HK-2 (cell line): ENCODE data around the gene VPS52.
A peak's percentile ranks its signal among the peaks of the same experiment; 100 is the strongest.

Experiments used
- DNase-seq: peaks from one replicate; pipeline ENCODE4 v3.0.0-alpha.2; 2018; ENCODE audit not compliant: unreplicated experiment

The VPS52 gene, protein sequence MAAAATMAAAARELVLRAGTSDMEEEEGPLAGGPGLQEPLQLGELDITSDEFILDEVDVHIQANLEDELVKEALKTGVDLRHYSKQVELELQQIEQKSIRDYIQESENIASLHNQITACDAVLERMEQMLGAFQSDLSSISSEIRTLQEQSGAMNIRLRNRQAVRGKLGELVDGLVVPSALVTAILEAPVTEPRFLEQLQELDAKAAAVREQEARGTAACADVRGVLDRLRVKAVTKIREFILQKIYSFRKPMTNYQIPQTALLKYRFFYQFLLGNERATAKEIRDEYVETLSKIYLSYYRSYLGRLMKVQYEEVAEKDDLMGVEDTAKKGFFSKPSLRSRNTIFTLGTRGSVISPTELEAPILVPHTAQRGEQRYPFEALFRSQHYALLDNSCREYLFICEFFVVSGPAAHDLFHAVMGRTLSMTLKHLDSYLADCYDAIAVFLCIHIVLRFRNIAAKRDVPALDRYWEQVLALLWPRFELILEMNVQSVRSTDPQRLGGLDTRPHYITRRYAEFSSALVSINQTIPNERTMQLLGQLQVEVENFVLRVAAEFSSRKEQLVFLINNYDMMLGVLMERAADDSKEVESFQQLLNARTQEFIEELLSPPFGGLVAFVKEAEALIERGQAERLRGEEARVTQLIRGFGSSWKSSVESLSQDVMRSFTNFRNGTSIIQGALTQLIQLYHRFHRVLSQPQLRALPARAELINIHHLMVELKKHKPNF

DNA sequence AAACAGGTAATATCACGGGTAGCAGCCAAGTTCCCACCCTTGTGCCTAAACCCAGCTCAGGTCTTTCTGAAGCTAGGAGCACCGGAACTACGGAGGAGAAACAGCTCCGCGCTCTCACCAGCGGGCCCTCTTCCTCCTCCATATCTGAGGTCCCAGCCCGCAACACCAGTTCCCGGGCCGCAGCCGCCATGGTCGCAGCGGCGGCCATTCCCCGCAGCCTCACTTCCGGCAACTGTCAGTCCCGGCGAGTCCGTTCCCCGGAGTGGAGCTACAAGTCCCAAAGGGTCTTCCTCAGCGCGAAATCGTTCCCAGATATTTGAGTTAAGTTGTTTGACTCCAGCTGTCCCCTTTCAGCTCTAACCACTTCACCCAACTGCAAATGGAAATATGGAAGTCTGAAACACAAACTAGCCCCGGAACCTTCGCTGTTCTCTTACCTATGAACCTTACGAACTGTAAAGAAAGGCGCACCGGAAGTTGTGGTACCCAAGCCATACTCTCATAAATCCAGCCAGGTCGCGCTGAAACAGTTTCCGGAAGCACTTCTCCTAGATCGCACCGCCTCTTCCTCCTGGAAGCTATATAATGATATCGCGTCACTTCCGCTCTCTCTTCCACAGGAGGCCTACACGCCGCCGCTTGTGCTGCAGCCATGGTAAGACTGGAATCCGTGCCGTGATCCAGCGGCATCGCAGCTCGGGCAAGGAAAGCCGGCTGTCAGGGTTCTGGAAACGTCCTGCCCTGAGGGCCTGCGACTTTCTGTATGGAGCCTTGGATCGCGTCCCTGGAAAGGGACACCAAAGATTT, at the start of gene VPS52, which contains the start of gene RPS18:
TSS of gene VPS52 (minus strand) at position 409 of the 807 bp plus-strand sequence. CDS start at position 208, 201 bp downstream.
TSS of gene RPS18 (plus strand) at position 608 of the 807 bp plus-strand sequence. CDS start at position 653, 45 bp downstream.
- DNase-seq, result peak; percentile 90

DNA sequence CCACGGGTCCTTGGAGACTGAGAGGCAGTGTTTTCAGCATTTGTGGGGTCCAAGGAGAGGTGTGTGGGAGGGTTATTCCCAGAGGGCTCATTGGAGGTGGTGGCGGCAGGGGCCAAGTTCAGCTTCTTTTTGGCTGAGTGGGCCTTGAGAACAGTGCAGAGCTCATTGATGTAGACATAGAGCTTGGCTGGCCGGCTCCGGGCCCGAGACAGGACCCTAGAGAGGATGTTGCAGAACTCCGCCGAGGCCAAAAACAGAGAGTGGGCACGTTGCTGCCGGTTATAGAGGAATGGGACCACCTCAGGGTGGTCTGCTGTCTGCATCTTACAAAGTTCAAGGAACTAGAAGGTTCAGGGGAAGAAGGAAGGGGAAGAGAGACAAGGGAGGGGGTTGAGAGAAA, 49.6 kb upstream of the VPS52 start:
- no peak for DNase-seq

DNA sequence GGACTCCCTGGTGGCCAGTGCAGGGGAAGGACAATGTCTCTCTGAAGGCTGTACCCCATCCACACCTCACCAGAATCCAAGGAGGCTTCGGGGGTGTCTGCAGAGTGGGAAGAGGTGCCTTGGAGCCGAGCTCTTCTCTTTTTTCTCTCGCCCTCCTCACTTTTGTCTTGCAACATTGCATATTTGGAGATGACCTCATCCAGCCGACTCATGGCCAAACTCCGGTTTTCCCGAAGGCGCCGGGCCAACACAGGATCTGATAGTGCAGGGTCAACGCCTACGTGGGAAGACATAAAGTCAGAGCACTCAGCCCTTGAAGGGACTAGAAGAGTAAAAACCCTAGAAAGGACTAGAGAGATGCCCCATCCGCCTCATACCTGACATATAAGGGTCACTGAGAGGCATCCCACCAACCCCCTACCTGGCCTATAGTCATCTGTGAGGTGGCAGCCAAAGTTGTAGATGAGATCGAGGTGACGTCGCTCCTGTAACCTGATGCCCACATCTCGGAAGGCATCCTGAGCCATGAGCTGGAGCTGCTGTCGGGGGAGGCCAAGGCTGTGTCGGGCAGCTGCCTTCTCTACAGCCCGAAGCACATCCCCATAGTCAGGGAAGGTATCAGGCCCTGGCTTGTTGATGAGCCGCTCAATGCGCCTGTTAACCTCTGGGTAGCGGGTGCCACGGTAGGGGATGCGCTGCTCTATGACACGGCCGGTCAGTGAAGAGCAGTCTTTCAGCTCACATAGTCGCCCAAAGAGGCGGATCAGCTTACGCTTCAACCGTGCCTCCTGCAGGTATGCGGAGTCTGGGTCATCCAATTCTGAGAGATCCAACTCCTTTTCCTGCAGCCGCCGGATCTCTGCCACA, 48.9 kb upstream of the VPS52 start:
- DNase-seq, result peak; percentile 48

DNA sequence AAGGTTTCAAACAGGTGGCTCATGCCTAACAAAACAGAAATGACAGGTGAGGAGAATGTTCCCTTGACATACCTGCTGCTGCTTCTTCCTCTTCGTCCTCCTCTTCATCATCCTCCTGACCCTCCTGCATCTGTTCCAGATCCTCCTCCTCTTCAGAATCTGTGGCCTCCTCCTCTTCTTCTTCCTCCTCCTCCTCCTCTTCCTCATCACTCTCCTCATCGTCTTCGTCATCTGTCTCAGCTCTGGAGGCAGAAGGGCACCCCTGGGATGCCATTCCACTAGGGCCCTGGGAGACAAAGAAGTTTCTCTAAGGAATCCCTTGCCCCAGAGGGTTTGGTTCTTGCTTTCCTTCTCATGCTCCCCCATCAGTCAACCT, 48.3 kb upstream of the VPS52 start:
- no peak for DNase-seq

DNA sequence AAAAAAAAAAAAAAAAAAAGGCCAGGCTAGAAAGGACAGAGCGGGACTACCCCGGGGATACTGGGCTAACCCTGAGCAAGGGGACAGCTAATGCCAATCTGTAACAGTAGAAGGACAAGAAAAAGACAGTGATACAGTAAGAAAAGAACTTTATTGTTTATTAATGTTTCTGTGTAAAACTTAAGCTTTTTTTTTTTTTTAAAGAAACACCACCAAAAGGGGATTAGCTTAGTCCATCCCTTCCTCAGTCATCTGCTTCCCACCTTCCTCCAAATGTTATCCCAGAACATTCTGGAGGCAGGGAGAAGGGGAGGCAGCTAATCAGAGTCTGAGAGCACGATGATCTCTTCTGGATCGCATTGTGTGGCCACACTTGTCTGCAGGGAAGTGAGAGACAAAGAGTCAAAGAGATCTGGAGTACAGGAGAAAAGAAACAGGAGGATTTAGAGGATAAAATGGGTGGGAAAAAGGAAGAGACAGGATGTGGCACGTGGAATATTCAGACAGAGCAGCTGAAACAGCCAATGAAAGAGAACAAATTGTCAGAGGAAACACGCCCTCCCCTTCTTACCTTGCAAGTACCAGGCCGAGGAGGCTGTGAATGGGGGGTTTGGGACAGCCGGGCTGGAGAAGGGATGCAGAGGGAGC, 46.9 kb upstream of the VPS52 start:
- no peak for DNase-seq

DNA sequence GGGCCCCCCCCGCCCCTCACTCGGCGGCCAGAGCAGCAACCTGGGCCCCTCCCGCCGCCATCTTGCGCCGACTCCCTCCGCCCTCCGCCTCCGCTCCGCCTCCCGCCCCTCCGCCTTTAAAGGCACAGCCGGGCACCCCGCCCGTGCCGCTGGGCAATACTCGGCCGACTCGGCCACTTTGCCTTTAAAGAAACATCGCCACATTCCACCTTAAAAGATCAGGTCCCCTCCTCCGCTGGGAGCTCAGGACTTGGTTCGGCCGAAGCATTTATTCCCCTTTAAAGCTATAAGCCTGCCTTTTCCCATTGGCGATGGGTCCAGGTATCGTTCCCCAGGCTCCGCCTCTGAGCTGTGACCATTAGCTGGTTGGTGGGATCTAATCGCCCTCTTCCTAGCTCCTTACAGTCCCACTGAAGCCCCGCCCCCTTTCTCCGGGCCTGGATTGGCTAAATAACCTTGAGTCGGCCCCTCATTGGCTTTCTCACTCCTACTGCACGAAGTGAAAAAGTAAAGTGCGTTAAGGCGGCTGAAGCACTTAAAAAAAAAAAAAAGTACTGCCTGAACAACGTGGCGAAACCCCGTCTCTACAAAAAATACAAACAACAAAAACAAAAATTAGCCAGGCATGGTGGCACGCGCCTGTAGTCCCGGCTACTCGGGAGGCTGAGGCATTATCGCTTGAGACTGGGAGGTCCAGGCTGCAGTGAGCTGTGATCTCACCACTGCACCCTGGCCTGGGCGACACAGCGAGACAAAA, 46.2 kb upstream of the VPS52 start, which contains the start of gene ZBTB22:
TSS of gene ZBTB22 (minus strand) at position 76 of the 757 bp plus-strand sequence. CDS start 828 bp downstream, outside the sequence.
- DNase-seq, result peak; percentile 96

DNA sequence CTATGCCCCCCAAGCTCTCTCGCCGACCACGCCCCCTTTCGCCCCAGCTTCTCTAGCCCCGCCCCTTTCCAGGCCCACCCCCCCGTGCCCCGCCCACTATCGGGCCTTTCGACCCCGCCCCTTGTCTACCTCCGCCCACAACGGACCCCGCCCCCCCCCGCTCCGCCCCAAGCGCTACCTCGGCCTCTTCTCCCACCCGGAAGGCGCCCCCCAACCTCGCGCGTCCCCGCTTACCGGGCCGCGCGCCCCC, 45.7 kb upstream of the VPS52 start:
- DNase-seq, result no peak

DNA sequence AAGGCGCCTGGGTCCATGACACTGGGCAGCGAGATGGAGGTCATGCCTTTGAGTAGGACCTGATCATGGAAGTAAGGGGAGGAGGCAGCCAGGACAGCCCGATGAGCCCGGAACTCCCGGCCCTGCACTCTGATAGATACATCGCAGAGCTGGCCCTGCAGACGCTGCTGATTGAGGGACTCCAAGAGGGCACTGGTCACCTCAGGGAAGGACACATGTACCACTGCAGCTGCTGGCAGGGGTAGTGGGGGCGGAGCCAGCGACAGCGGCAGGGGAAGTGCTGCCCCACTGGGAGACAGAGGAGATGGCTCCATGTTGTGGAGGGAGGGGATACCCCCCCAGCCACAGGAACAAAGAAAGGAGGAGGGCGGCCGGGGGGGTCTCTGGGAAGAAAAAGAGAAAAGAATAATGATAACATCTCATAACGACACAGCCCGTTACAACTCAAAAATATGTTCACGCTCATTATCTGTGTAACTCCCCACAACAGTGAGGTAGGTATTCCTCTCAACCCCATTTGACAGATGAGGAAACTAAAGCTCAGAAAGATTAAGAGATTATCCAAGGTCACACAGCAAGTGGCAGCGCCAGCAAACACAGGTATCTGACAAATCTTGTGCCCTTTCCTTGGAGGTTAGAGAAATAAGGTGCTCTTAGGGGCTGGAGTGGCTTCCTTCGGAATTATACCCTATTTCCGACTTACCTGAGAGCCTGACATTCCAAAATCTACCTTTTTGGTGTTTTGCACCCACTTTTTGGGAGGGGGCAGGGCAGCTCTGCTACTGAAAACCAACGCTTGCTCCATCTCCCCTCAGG, 45.1 kb upstream of the VPS52 start:
- no peak for DNase-seq

DNA sequence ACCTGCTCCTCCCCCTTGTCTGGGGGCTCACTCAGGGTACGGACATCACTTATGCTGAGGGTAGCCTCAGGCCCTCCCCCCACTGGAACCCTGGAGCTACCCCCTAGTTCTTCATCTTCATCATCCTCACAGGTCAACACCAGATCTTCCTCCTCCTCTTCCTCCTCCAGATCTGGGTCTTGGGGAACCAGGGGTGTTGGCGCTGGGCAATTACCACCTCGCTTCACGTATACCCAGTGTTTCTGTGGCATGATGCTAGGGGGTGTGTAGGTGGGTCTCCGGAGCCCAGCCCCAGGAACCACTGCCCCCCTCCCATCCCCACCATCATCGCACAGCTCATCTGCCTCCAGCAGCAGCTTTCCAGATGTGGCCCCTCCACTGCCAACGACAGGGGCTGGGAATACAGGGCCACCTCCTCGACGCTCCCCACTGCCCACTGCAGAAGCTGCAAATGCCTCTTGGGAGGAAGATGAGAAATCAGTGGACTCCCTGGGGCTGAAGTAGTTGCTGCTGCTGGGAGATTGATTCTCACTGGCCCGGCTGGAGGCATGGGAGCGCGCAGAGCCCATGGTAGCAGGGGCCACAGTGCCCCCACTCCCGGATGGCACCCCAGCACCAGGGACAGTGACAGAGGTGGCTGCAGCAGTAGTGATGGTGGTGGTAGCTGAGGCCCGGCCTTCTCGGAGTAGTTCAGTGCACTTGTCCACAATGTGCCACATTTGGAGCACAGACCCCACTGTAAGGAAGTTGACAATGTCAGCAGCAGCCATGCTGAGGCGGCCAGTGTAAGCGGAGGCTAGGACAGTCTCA, 44.3 kb upstream of the VPS52 start:
- no peak for DNase-seq

DNA sequence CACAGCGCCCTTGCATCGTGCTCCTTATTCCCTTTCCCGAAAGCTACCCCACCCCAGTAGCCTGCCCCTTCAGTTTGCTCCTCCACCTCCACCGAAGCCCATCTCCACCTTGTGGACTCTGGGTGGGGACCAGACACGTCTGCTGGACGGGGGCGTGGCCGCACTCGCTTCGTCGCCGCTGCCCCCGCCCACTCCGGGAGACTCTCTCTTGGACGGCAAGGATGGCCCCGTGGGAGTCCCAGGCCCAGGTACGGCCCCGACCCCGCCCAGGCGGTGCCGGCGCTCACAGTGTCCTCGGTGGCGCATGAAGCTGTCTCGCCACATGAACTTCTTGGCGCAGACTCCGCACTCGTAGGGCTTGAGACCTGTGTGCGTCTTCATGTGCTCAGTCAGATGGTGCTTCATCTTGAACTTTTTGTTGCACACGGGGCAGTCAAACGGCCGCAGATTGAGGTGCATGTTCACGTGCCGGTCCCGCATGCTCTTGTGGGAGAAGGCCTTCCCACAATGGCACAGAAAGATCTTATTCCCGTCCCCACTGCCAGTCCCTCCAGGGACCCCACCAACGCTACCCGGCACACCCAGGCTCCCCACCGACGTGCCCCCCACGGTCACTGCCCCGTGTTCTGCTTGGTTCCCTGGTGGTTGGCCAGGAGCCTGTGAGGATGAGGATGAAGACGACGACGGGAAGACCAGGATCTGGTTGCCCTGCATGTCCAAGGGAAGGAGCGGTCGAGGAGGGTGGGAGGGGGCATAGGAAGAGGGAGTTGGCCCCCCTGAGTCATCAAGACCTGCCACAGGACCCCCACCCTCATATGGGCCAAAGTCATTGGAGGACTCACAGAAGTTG, 43.5 kb upstream of the VPS52 start:
- no peak for DNase-seq

DNA sequence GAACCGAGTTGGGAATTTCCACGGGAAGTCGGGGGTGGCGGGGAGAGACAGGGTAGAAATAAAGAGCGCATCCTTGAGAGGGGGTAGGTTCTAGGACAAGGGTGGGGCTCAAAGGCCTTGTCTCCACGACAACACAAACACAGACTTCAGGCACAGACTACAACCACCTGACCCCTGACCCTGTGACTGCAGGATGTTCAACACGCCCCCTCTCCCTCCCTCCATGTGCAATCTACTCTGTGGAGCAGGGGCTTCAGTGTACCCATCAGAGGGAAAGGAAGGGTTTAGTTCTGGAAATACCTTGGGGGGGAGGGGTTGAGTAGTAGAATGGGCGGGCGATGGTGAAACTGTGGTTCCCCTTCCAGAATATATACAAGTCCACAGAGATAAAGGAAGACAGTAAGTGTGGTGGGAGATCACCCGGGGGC, 42.9 kb upstream of the VPS52 start:
- DNase-seq, result peak; percentile 72

DNA sequence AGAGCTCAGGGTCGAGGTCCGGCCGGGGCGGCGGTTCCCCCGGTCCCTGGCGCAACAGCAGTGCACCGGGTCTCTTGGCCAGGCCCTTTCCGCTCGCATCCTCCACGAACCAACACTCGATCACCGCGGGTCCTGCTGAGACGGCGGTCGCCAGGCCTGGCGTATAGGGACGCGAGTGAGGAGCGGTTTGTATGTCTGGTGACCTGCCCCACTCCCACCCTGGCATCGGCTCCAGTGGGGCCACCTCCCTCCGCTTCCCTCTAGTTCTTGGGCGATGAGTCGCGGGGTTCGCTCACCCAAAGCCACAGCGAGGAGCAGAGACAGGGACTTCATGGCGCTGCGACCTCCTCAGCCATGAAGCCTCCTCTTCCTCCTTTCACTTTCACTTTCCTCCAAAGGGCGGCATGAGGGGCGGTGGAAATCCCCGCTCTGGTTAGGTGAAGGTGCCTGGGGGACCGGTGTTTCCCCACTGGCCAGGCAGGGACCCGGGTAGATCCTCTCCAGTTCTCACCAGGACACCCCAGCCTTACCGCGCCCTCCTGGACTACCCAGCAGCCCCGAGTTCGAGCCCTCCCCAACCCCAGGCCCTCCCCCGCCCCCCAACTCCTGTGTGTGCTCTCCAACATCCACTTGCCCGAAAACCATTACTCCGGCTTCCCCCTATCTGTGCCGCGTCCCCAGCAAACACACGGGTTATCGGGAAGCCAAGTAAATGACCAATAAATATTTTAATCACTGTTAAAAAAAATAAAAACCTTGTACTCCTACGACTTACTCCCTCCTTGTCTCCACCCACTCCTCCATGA, 42.2 kb upstream of the VPS52 start, which contains the start of gene TAPBP:
TSS of gene TAPBP (minus strand) at position 370 of the 806 bp plus-strand sequence. CDS start at position 333, 37 bp downstream.
- peak; percentile 78 for DNase-seq

DNA sequence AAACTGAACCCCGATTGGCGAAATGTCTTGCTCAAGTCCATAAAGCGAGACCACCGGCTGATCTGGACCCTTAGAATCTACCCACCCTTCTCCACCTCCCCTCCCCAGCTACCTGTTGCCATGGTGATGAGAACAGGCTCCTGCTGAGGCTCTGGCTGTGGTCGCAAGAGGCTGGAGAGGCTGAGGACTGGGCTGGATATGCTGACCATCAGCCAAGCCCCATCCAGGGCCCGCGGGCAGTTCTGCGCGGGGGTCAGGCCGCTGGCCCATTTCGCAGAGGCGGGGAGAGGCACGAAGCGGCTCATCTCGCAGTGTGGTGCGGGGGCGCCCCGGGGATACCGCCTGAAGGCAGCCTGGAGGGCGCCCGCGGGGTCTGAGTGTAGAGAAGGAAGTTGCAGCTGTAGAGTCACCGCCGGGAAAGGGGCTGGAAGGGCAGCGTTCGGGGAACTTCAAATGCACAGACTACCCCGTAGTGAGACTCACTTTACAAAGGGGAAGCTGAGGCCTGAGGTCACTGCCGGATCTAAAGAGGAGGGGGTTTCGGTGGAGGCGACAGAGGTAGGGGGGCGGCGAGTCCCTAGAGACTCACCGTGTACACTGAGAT, 41.5 kb upstream of the VPS52 start:
- DNase-seq, result peak; percentile 39

DNA sequence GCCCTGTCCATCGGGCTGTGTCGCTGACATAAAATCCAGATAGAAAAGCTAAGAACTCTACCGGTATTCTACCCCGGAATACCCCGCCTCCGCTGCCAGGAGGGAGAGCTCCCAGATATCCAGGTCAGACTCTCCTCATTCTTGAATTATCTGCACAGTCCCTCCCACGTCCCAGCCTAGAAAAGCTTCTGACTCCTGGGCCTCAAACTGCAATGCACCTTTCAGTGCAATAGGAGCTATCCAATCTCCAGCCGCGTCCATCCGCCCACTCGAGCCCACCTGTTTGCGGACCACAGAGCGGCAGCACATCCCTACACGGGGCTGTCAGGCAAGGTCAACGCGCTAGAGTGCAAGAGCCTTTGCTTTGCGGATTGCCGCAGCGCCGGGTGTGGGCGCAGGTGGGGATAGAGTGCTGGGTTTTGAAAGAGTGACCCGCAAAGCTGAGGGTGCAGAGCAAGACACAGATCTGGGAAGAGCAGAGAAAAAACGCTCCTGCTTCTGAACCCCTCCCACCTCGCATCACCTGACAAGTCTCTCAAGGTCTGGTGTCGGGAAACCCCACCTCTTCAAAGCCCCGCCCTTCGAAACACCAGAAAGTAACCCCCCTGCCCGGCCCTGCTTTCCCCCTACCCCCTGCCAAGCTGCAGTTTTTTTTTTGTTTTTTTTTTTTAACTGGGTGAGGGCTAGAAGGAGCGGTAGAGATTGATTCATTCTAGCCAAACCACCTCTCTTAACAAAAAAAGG, 40.9 kb upstream of the VPS52 start:
- peak; percentile 74 for DNase-seq

DNA sequence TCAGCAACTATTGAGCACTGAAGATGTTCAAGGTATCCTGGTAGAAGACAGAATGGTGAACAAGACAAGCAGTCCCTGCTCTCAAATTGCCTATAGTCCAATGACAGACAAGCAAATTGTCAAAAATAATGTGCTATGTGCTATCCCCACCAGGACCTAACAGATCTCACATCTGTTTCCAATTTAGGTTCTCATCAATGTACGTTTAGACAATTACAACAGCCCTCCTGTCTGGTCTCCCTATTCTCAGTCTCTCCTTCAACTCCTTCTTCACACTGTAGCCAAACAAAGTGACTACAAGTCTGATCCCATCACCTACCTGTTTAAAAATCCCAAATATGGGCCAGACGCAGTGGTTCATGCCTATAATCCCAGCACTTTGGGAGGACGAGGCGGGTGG, 34.7 kb upstream of the VPS52 start:
- DNase-seq, result no peak
